A549 (cell line): ENCODE measurements around the gene FAT1.

Experiments
- CEBPB ChIP-seq, 2 experiments: fragments of >200 bp in 1 of 2; sonication (Bioruptor Twin) in 1 of 2; formaldehyde crosslinking in 1 of 2; IDR thresholded peaks; 2 replicates each; pipeline ENCODE4 v1.6.1; 2012 to 2016
- CTCF ChIP-seq: fragments of >200 bp; sonication (Bioruptor Twin); formaldehyde crosslinking; IDR thresholded peaks from 3 replicates; pipeline ENCODE4 v1.5.1; 2016
- ELK1 ChIP-seq: fragments of 150-350 bp; IDR thresholded peaks from 2 replicates; pipeline ENCODE4 v1.6.1; 2014; ENCODE audit warnings: low read depth, mild to moderate bottlenecking, low read length
- EP300 ChIP-seq, 2 experiments: fragments of >200 bp; sonication (Bioruptor Twin); formaldehyde crosslinking; IDR thresholded peaks; 2 replicates in 1 of 2; 3 replicates in 1 of 2; pipeline ENCODE4 v1.6.1; 2016 to 2017
- KDM1A ChIP-seq: fragments of 200-600 bp; sonication (generic); IDR thresholded peaks from 2 replicates; pipeline ENCODE4 v1.6.1; 2016; ENCODE audit warnings: low read depth, mild to moderate bottlenecking
- KDM5A ChIP-seq: fragments of 200-600 bp; sonication (generic); IDR thresholded peaks from 2 replicates; pipeline ENCODE4 v1.6.1; 2016; ENCODE audit warnings: antibody characterized with exemption, mild to moderate bottlenecking
- MAX ChIP-seq: IDR thresholded peaks from 2 replicates; pipeline ENCODE4 v1.6.1; 2012
- MYC ChIP-seq: IDR thresholded peaks from 2 replicates; pipeline ENCODE4 v1.6.1; 2012; ENCODE audit warnings: mild to moderate bottlenecking, inconsistent platforms, low read length, improper control_type of control experiment, borderline replicate concordance
- PHF8 ChIP-seq: fragments of 200-600 bp; sonication (generic); IDR thresholded peaks from 2 replicates; pipeline ENCODE4 v1.6.1; 2016; ENCODE audit warnings: low read depth, mild to moderate bottlenecking, antibody characterized with exemption, moderate library complexity, borderline replicate concordance
- POLR2A ChIP-seq: IDR thresholded peaks from 2 replicates; pipeline ENCODE4 v1.6.1; 2012; ENCODE audit warnings: mild to moderate bottlenecking, low read length
- POLR2AphosphoS2 ChIP-seq: conservative IDR thresholded peaks from 2 replicates; pipeline ENCODE4 v1.6.1; 2012; ENCODE audit warnings: low read length, improper control_type of control experiment, inconsistent platforms
- RCOR1 ChIP-seq: fragments of 150-350 bp; IDR thresholded peaks from 2 replicates; pipeline ENCODE4 v1.6.1; 2014; ENCODE audit warnings: antibody characterized with exemption, low read length, low read depth
- REST ChIP-seq: fragments of 200-600 bp; sonication (generic); IDR thresholded peaks from 2 replicates; pipeline ENCODE4 v1.6.1; 2016; ENCODE audit warnings: antibody characterized with exemption, mild to moderate bottlenecking, moderate library complexity
- RNF2 ChIP-seq: fragments of 200-600 bp; sonication (generic); IDR thresholded peaks from 2 replicates; pipeline ENCODE4 v1.6.1; 2016; ENCODE audit warnings: low read depth, mild to moderate bottlenecking, antibody characterized with exemption, moderate library complexity, borderline replicate concordance

GRCh38 chr4:186702297-186702696 is 21.4 kb downstream of the FAT1 start:
- TF ChIP-seq POLR2A (no peak), CTCF (no peak), RNF2 (no peak), CEBPB (IDR thresholded peaks at IDR 0.05) (no peak), MAX (no peak), REST (no peak), EP300 (IDR thresholded peaks at IDR 0.05) (no peak), MYC (no peak), ELK1 (no peak), POLR2AphosphoS2 (no peak), PHF8 (no peak), KDM5A (no peak), KDM1A (no peak), RCOR1 (no peak)
